HepG2 (cell line): ENCODE data around the gene SFI1. TPM values are rescaled to one million over a fixed set of nuclear protein-coding genes. Genes with fewer than 3 reads are reported as not detected.

Source experiments
- ARID4A ChIP-seq: sonication (generic); formaldehyde crosslinking; IDR thresholded peaks from 2 replicates; pipeline ENCODE4 v1.5.0; 2020; ENCODE audit warnings: mild to moderate bottlenecking, missing genetic modification reagents, borderline replicate concordance
- BRD4 ChIP-seq: sonication (generic); formaldehyde crosslinking; IDR thresholded peaks from 2 replicates; pipeline ENCODE4 v1.4.0; 2020; ENCODE audit warnings: missing genetic modification reagents
- CEBPG ChIP-seq: IDR thresholded peaks from 2 replicates; pipeline ENCODE4 v1.6.1; 2016
- ETV5 ChIP-seq: IDR thresholded peaks from 2 replicates; pipeline ENCODE4 v1.6.1; 2018; ENCODE audit warnings: missing biosample characterization, missing genetic modification reagents, inconsistent platforms, borderline replicate concordance
- GATAD1 ChIP-seq: IDR thresholded peaks from 2 replicates; pipeline ENCODE4 v1.6.1; 2016; ENCODE audit warnings: missing genetic modification reagents, missing compliant biosample characterization
- GPN1 ChIP-seq: sonication (generic); formaldehyde crosslinking; IDR thresholded peaks from 2 replicates; pipeline ENCODE4 v1.5.1; 2020; ENCODE audit warnings: missing genetic modification reagents, borderline replicate concordance
- MXD4 ChIP-seq: IDR thresholded peaks from 2 replicates; pipeline ENCODE4 v1.6.1; 2016; ENCODE audit warnings: mild to moderate bottlenecking, missing biosample characterization, missing genetic modification reagents
- PHF21A ChIP-seq: sonication (generic); formaldehyde crosslinking; IDR thresholded peaks from 2 replicates; pipeline ENCODE4 v1.5.0; 2020; ENCODE audit warnings: mild to moderate bottlenecking, missing genetic modification reagents
- RARA ChIP-seq: IDR thresholded peaks from 2 replicates; pipeline ENCODE4 v1.6.1; 2016; ENCODE audit warnings: missing genetic modification reagents, missing compliant biosample characterization
- REST ChIP-seq, 2 experiments: IDR thresholded peaks; 2 replicates each; pipeline ENCODE4 v1.6.1; 2011 to 2012; ENCODE audit warnings: low read length in 2 of 2, borderline replicate concordance in 1 of 2, low read depth in 1 of 2, mild to moderate bottlenecking in 1 of 2, moderate library complexity in 1 of 2
- RFXANK ChIP-seq: IDR thresholded peaks from 2 replicates; pipeline ENCODE4 v1.6.1; 2016
- RXRB ChIP-seq: IDR thresholded peaks from 2 replicates; pipeline ENCODE4 v1.6.1; 2016; ENCODE audit warnings: borderline replicate concordance, missing genetic modification reagents, missing compliant biosample characterization
- THYN1 ChIP-seq: sonication (generic); formaldehyde crosslinking; IDR thresholded peaks from 2 replicates; pipeline ENCODE4 v1.8.1; 2023; ENCODE audit warnings: low read depth, mild to moderate bottlenecking, moderate library complexity, missing genetic modification reagents, borderline replicate concordance
- ZNF766 ChIP-seq: sonication (generic); formaldehyde crosslinking; IDR thresholded peaks from 2 replicates; pipeline ENCODE4 v1.5.0; 2020; ENCODE audit warnings: missing genetic modification reagents, borderline replicate concordance
- ZNF773 ChIP-seq: sonication (generic); formaldehyde crosslinking; IDR thresholded peaks from 2 replicates; pipeline ENCODE4 v1.4.0; 2020; ENCODE audit warnings: missing genetic modification reagents, borderline replicate concordance
- polyA plus RNA-seq, 8 experiments: library from polyadenylated mRNA; depleted of rRNA in 3 of 8; stranded (reverse) in 7 of 8; unstranded in 1 of 8; fragments of >200 nt; fragmentation: Illumina TruSeq in 4 of 8; extraction: Trizol in 4 of 8; gene quantifications; 2 replicates each; pipeline versions ENCODE4 v1.2.1 to v1.2.3, GENCODE V29; 2011 to 2016; ENCODE audit warnings: low read depth in 4 of 8, missing spikeins in 1 of 8, mixed read lengths in 1 of 8; ENCODE audit not compliant: insufficient read depth in 1 of 8
- total RNA-seq, 5 experiments: library from RNA; depleted of rRNA; stranded (reverse); fragments of >200 nt; fragmentation: Illumina TruSeq; extraction: Trizol; gene quantifications; 2 replicates each; pipeline ENCODE4 v1.2.3, GENCODE V29; 2016; ENCODE audit warnings: low read depth in 1 of 5
- TF ChIP-seq, protein P1 (sequence below), 2 experiments: sonication (generic) in 1 of 2; formaldehyde crosslinking in 1 of 2; IDR thresholded peaks; 2 replicates each; pipeline versions ENCODE4 v1.4.0 to v1.6.1; 2018 to 2020; ENCODE audit warnings: missing genetic modification reagents in 2 of 2, borderline replicate concordance in 1 of 2, low read depth in 1 of 2, mild to moderate bottlenecking in 1 of 2, missing biosample characterization in 1 of 2

Gene SFI1
- total and polyA plus RNA-seq, 2 of the 13 experiments (the other 11 are each of a cell fraction or from before 2014, with no cell fraction given), result 20.5 to 40.1 TPM

GRCh38 chr22:31588970-31589675 is 92.8 kb downstream of the SFI1 start (continued):
- peak; percentile 40; the same call in 1 of the 2 replicates for TF ChIP-seq ARID4A (CRISPR knock-in tag)
- TF ChIP-seq ZNF766, result no peak
- TF ChIP-seq GATAD1 (CRISPR knock-in tag), result 0 out of 2 replicates have a peak, but pooled peaks have one; percentile 27
- no peak for TF ChIP-seq THYN1 (CRISPR knock-in tag)
- peak; percentile 46; the same call in 1 of the 2 replicates for TF ChIP-seq ETV5
- no peak for TF ChIP-seq REST (IDR thresholded peaks at IDR 0.05; ENCODE audit: borderline replicate concordance in 1 of 2, low read depth in 1 of 2, low read length in 2 of 2)
- TF ChIP-seq RFXANK, result no peak
- TF ChIP-seq CEBPG (CRISPR knock-in tag), result peak; percentile 52; the same call in 1 of the 2 replicates
- peak; percentile 68 for TF ChIP-seq RARA
- TF ChIP-seq ZNF773, result no peak
- peak; percentile 56; the same call in 1 of the 2 replicates for TF ChIP-seq BRD4
- 0 out of 2 replicates have a peak, but pooled peaks have one; percentile 47 for TF ChIP-seq MXD4
- TF ChIP-seq RXRB, result peak; percentile 77
- no peak for TF ChIP-seq GPN1 (CRISPR knock-in tag)
- TF ChIP-seq PHF21A (CRISPR knock-in tag), result peak; percentile 61
- TF ChIP-seq, protein P1, sequence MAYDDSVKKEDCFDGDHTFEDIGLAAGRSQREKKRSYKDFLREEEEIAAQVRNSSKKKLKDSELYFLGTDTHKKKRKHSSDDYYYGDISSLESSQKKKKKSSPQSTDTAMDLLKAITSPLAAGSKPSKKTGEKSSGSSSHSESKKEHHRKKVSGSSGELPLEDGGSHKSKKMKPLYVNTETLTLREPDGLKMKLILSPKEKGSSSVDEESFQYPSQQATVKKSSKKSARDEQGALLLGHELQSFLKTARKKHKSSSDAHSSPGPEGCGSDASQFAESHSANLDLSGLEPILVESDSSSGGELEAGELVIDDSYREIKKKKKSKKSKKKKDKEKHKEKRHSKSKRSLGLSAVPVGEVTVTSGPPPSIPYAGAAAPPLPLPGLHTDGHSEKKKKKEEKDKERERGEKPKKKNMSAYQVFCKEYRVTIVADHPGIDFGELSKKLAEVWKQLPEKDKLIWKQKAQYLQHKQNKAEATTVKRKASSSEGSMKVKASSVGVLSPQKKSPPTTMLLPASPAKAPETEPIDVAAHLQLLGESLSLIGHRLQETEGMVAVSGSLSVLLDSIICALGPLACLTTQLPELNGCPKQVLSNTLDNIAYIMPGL (CRISPR knock-in tag; IDR thresholded peaks at IDR 0.05; ENCODE audit: borderline replicate concordance in 1 of 2, low read depth in 1 of 2), result peak in 1 of 2 experiments; percentile 34; a peak in 1 of 4 replicates
